Epithelial cell of umbilical artery (primary cell): ENCODE results near the gene CBX5. TPM values are rescaled to one million over a fixed set of nuclear protein-coding genes. Genes with fewer than 3 reads are reported as not detected.

ENCODE experiments used
- total RNA-seq: library from RNA; depleted of rRNA; stranded (reverse); fragments of >200 nt; gene quantifications from 2 replicates; pipeline ENCODE4 v1.2.3, GENCODE V29; 2014

CBX5 gene
- 24.7 and 31.3 TPM in 2 replicates for total RNA-seq

GRCh38 chr12:54279632-54280467 is at the start of gene CBX5:
TSS of gene CBX5 (minus strand) at chr12:54280122. CDS start at chr12:54257650, 22,472 bp downstream.

GRCh38 chr12:54324617-54325441 is 44.9 kb upstream of the CBX5 start, which contains the start of gene COPZ1:
TSS of gene COPZ1 (plus strand) at chr12:54325131. CDS start at chr12:54325164, 33 bp downstream.

GRCh38 chr12:54300732-54301427 is 21.0 kb upstream of the CBX5 start, which contains the start of gene NFE2:
TSS of gene NFE2 (minus strand) at chr12:54301015. CDS start at chr12:54295248, 5,767 bp downstream.

GRCh38 chr12:54280468-54281260 is 742 bp upstream of the CBX5 start, which contains the start of gene HNRNPA1:
TSS of gene HNRNPA1 (plus strand) at chr12:54280726. CDS start at chr12:54280808, 82 bp downstream.

Other genes starting within 250 kb of the CBX5 start
- not detected in 2 replicates for gene HOXC5, start 247.1 kb downstream of the CBX5 start, total RNA-seq
- not detected in 2 replicates for gene HOXC4, start 226.3 kb downstream of the CBX5 start, total RNA-seq
- 20.8 and 29.9 TPM in 2 replicates for gene SMUG1, start 91.1 kb downstream of the CBX5 start, total RNA-seq
- 510 and 602 TPM in 2 replicates for gene HNRNPA1, start 604 bp upstream of the CBX5 start, total RNA-seq
- gene NFE2, start 20.9 kb upstream of the CBX5 start, total RNA-seq, result not detected in 2 replicates
- gene COPZ1, start 45.0 kb upstream of the CBX5 start, total RNA-seq, result 116 and 232 TPM in 2 replicates
- gene GPR84, start 84.4 kb upstream of the CBX5 start, total RNA-seq, result not detected in 2 replicates
- 0.65 and 1.2 TPM in 2 replicates for gene ZNF385A, start 104.6 kb upstream of the CBX5 start, total RNA-seq
- 746 and 1,015 TPM in 2 replicates for gene ITGA5, start 139.1 kb upstream of the CBX5 start, total RNA-seq
- 0.65 TPM in 1 of 2 replicates, not detected in the other for gene GTSF1, start 193.5 kb upstream of the CBX5 start, total RNA-seq
- gene NCKAP1L, start 217.6 kb upstream of the CBX5 start, total RNA-seq, result under 0.01 and 0.32 TPM in 2 replicates